ENCODE data around the gene DNPH1. TPM values are rescaled to one million over a fixed set of nuclear protein-coding genes. Genes with fewer than 3 reads are reported as not detected.

The DNPH1 gene
- total RNA-seq, 1 donor from 2014 or later = 39.1 TPM

DNA sequence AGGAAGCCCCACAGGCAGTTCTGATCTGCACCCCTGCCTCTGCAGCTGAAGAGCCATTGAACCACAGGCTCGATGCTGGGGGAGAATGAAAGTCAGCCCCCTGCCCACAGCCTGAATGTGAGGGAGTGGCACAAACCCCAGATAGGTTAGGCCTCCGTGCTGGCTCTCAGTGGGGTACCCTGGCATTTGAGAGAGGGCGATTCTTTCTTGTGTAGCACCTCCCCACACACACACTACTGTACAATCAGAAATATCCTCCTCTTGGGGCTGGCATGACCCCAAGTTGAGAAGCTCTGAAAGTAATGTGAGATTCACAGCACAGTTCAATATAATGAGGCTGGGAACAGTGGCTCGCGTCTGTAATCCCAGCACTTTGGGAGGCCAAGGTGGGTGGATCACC lies 31.9 kb upstream of the DNPH1 start:
- Histone ChIP-seq H3K27me3 (no peaks in the 10 kb centered on the region), H3K27ac (no peak overlapping the region), H3K36me3 (no peaks in the 10 kb centered on the region), H3K4me3 (no peak overlapping the region), H3K9me3 (no peaks in the 10 kb centered on the region), H3K4me1 (no peaks in the 10 kb centered on the region)
- TF ChIP-seq, protein P1, sequence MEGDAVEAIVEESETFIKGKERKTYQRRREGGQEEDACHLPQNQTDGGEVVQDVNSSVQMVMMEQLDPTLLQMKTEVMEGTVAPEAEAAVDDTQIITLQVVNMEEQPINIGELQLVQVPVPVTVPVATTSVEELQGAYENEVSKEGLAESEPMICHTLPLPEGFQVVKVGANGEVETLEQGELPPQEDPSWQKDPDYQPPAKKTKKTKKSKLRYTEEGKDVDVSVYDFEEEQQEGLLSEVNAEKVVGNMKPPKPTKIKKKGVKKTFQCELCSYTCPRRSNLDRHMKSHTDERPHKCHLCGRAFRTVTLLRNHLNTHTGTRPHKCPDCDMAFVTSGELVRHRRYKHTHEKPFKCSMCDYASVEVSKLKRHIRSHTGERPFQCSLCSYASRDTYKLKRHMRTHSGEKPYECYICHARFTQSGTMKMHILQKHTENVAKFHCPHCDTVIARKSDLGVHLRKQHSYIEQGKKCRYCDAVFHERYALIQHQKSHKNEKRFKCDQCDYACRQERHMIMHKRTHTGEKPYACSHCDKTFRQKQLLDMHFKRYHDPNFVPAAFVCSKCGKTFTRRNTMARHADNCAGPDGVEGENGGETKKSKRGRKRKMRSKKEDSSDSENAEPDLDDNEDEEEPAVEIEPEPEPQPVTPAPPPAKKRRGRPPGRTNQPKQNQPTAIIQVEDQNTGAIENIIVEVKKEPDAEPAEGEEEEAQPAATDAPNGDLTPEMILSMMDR (IDR thresholded peaks at IDR 0.05) = no peak
- intact Hi-C loops (cut with DNase I) = no loop called here
- DNase-seq (ENCODE audit: low spot score in 2 of 2) = no peak

DNA sequence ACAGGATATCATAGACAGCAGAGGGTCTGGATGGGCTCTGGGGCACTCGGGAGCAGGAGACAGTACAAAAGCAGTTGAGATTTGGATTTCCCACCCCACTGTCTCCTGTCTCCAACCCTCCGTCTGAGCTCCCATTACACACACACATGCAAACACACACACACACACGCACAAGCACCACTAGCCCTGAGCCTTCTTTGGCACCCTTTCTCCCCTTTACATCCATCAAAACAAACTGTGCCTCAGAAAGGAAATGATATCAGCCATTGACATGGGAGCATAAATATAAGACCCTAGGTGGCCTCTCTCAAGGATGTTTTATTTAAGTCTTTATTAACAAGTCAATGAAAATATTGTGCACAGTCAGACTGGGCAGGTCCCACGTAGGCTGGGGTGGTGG lies 31.5 kb upstream of the DNPH1 start:
- H3K27me3 ChIP-seq = no peaks in the 10 kb centered on the region
- H3K27ac ChIP-seq = no peak overlapping the region
- no peaks in the 10 kb centered on the region for H3K36me3 ChIP-seq
- no peaks in the 10 kb centered on the region for H3K9me3 ChIP-seq
- TF ChIP-seq, protein P1 (IDR thresholded peaks at IDR 0.05) = no peak
- H3K4me3 ChIP-seq = no peak overlapping the region
- intact Hi-C loops (cut with DNase I) = no loop called here
- no peaks in the 10 kb centered on the region for H3K4me1 ChIP-seq
- no peak for DNase-seq (ENCODE audit: low spot score in 2 of 2)

DNA sequence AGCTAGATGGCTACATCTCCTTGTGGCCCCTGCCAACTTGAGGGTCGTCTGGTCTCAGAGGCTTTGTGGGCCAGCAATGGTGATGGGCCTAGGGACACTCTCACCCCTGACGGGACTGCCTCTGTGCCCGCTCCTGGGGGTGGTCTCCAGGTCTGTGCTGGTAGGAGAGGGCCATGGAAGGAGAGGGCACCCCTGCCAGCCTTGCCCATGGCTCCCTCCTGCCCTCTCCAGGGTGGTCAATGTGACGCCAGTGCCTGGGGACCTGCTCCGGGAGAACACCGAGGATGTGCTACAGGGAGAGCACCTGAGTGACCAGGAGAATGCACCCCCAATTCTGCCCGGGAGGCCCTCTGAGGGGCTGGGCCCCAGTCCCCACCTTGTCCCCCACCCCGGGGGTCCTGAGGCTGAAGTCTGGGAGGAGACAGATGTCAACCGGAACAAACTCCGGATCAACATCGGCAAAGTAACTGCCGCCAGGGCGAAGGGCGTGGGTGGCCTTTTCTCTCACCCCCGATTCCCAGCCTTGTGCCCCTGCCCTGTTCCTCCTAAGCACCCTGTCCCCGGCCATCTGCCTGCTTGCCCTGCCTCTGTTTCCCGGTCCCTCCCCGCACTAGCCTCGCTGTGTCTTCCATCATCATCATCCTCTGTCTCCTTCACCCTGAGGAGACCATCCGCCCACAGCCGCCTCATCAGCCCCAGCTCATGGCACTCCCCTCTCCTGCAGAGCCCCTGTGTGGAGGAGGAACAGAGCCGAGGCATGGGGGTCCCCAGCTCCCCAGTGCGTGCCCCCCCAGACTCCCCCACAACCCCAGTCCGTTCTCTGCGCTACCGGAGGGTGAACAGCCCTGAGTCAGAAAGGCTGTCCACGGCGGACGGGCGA lies 29.8 kb upstream of the DNPH1 start:
- no peak overlapping the region for H3K27ac ChIP-seq
- no peaks in the 10 kb centered on the region for H3K36me3 ChIP-seq
- no peaks in the 10 kb centered on the region for H3K4me1 ChIP-seq
- intact Hi-C loops (cut with DNase I) = no loop called here
- no peak overlapping the region for H3K4me3 ChIP-seq
- TF ChIP-seq, protein P1 (IDR thresholded peaks at IDR 0.05) = no peak
- no peak for DNase-seq (ENCODE audit: low spot score in 2 of 2)
- H3K9me3 ChIP-seq = no peaks in the 10 kb centered on the region
- no peaks in the 10 kb centered on the region for H3K27me3 ChIP-seq

DNA sequence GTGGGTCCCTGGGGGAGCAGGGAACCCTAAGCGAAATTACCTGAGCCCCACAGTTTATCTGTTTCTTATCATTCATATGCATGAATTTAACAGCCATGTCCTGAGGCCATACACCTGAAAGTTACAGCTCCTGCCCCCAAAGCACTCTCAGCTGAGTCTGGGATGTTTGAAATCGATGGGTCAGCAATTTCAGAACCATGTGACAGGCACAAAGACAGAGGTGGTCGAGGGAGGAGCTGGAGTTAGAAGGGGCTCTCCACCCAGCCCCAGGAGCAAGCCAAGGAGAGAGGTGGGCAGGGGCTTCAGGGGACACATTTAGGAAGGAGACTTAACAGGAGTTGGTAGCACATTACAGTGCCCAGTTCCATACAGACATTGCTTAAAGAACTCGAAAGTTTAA lies 28.9 kb upstream of the DNPH1 start:
- Histone ChIP-seq H3K4me3 (no peak overlapping the region), H3K4me1 (no peaks in the 10 kb centered on the region), H3K9me3 (no peaks in the 10 kb centered on the region), H3K27ac (no peak overlapping the region), H3K27me3 (no peaks in the 10 kb centered on the region), H3K36me3 (no peaks in the 10 kb centered on the region)
- TF ChIP-seq, protein P1 (IDR thresholded peaks at IDR 0.05) = no peak
- intact Hi-C loops (cut with DNase I) = no loop called here
- DNase-seq (ENCODE audit: low spot score in 2 of 2) = no peak

DNA sequence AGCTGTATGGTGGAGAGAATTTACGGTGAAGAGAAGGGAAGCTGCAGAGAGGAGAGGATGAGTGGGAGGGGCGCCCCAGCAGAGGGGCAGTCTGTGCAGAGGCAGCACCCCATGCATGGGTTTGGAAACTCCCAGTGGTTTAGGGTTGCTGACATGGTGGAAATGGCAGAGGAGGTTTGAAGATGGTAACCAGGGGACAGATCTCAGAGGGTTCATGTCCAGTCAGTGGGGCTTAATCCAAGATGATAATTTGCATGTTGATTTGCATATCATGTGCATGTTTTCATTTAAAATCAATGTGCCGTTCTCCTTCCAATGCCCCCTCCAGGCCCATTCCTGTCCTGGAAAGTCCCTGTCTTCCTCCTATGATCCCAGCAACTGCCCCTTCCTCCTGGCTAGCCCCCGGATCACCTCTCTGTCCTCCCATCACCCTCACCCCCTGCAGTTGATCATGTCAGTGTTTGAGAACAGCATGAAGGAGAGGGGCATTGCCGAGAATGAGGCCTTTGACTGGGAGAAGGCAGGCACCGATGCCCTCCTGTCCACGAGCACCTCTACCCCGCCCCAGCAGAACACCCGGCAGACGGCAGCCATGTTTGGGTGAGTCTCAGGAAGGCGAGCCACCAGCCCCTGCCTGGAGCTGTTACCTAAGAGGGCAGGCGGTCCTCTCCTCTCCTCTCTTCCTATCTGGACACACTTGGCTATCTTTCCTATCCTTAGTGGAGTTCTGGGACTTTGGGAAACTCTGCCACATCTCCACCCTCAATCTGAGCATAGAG lies 28.3 kb upstream of the DNPH1 start:
- TF ChIP-seq, protein P1 (IDR thresholded peaks at IDR 0.05) = no peak
- Histone ChIP-seq H3K27me3 (no peaks in the 10 kb centered on the region), H3K27ac (no peak overlapping the region), H3K9me3 (no peaks in the 10 kb centered on the region), H3K4me3 (no peak overlapping the region), H3K4me1 (no peaks in the 10 kb centered on the region), H3K36me3 (no peaks in the 10 kb centered on the region)
- DNase-seq (ENCODE audit: low spot score in 2 of 2) = no peak
- intact Hi-C loops (cut with DNase I) = no loop called here

Data from ascending aorta (tissue), 2 donors.